ENCODE measurements around the gene IKZF4. TPM values are rescaled to one million over a fixed set of nuclear protein-coding genes. Genes with fewer than 3 reads are reported as not detected.

The IKZF4 gene
- total RNA-seq, 1 experiment from 2014 or later, result 7.3 TPM

GRCh38 chr12:56086096-56086495, 65.3 kb downstream of the IKZF4 start:
- peak; percentile 47 for DNase-seq
- intact Hi-C loops (cut with micrococcal nuclease; ENCODE audit: unreplicated experiment), result no loop called here
- CTCF ChIA-PET, result no interaction called here
- H3K36me3 Mint-ChIP-seq (ENCODE audit: insufficient read depth, unreplicated experiment), result peaks cover 70% of the 10 kb centered on the region
- H3K27me3 Mint-ChIP-seq (ENCODE audit: unreplicated experiment), result no peaks in the 10 kb centered on the region
- H3K4me3 Mint-ChIP-seq (ENCODE audit: low read depth, unreplicated experiment), result peak overlapping the region; percentile 23
- peaks cover 32% of the 10 kb centered on the region for H3K4me1 Mint-ChIP-seq (ENCODE audit: low read depth, unreplicated experiment)
- no peak for TF ChIP-seq CTCF (IDR thresholded peaks at IDR 0.05; ENCODE audit: unreplicated experiment)
- no peak overlapping the region for H3K27ac Mint-ChIP-seq (ENCODE audit: unreplicated experiment)
- H3K9me3 Mint-ChIP-seq (ENCODE audit: low read depth, unreplicated experiment), result no peaks in the 10 kb centered on the region
- BruUV-seq (replicated peaks), result no TSS peak

GRCh38 chr12:56086608-56087007, 65.8 kb downstream of the IKZF4 start:
- Mint-ChIP-seq H3K4me1 (ENCODE audit: low read depth, unreplicated experiment) (peaks cover 27% of the 10 kb centered on the region), H3K4me3 (ENCODE audit: low read depth, unreplicated experiment) (no peak overlapping the region), H3K27me3 (ENCODE audit: unreplicated experiment) (no peaks in the 10 kb centered on the region), H3K27ac (ENCODE audit: unreplicated experiment) (no peak overlapping the region), H3K9me3 (ENCODE audit: low read depth, unreplicated experiment) (no peaks in the 10 kb centered on the region), H3K36me3 (ENCODE audit: insufficient read depth, unreplicated experiment) (peaks cover 66% of the 10 kb centered on the region)
- no peak for DNase-seq
- CTCF ChIA-PET, result interaction anchor here (0.5 kb wide), 1 partner anchor 12 kb away, joined by 5 read pairs; no protein-coding TSS in a partner anchor
- no TSS peak for BruUV-seq (replicated peaks)
- intact Hi-C loops (cut with micrococcal nuclease; ENCODE audit: unreplicated experiment), result no loop called here
- no peak for TF ChIP-seq CTCF (IDR thresholded peaks at IDR 0.05; ENCODE audit: unreplicated experiment)

GRCh38 chr12:56087220-56087619, 66.4 kb downstream of the IKZF4 start:
- BruUV-seq (replicated peaks), result no TSS peak
- H3K4me1 Mint-ChIP-seq (ENCODE audit: low read depth, unreplicated experiment), result peaks cover 21% of the 10 kb centered on the region
- TF ChIP-seq CTCF (IDR thresholded peaks at IDR 0.05; ENCODE audit: unreplicated experiment), result no peak
- no peaks in the 10 kb centered on the region for H3K9me3 Mint-ChIP-seq (ENCODE audit: low read depth, unreplicated experiment)
- peaks cover 66% of the 10 kb centered on the region for H3K36me3 Mint-ChIP-seq (ENCODE audit: insufficient read depth, unreplicated experiment)
- no peak overlapping the region for H3K4me3 Mint-ChIP-seq (ENCODE audit: low read depth, unreplicated experiment)
- intact Hi-C loops (cut with micrococcal nuclease; ENCODE audit: unreplicated experiment), result no loop called here
- H3K27ac Mint-ChIP-seq (ENCODE audit: unreplicated experiment), result no peak overlapping the region
- H3K27me3 Mint-ChIP-seq (ENCODE audit: unreplicated experiment), result no peaks in the 10 kb centered on the region
- CTCF ChIA-PET, result no interaction called here
- DNase-seq, result peak; percentile 39

Other genes with a start within 250 kb of the IKZF4 start
- gene SARNP, start 203.3 kb upstream of the IKZF4 start, total RNA-seq (2022), result 64.4 and 73.8 TPM in 2 replicates
- gene ORMDL2, start 203.0 kb upstream of the IKZF4 start, total RNA-seq (2022), result 93.6 and 95.4 TPM in 2 replicates
- gene DNAJC14, start 191.5 kb upstream of the IKZF4 start, total RNA-seq (2022), result 39.0 and 44.3 TPM in 2 replicates
- not detected in 2 replicates for gene MMP19, start 178.1 kb upstream of the IKZF4 start, total RNA-seq (2022)
- gene PYM1, start 93.1 kb upstream of the IKZF4 start, total RNA-seq (2022), result 33.6 and 35.4 TPM in 2 replicates
- gene DGKA, start 89.9 kb upstream of the IKZF4 start, total RNA-seq (2022), result 50.3 and 51.2 TPM in 2 replicates
- 1.6 and 2.1 TPM in 2 replicates for gene PMEL, start 55.0 kb upstream of the IKZF4 start, total RNA-seq (2022)
- gene CDK2, start 54.2 kb upstream of the IKZF4 start, total RNA-seq (2022), result 68.9 and 76.4 TPM in 2 replicates
- gene RAB5B, start 47.0 kb upstream of the IKZF4 start, total RNA-seq (2022), result 84.7 and 91.6 TPM in 2 replicates
- gene SUOX, start 23.8 kb upstream of the IKZF4 start, total RNA-seq (2022), result 31.1 and 34.9 TPM in 2 replicates
- 50.6 and 50.7 TPM in 2 replicates for gene RPS26, start 20.9 kb downstream of the IKZF4 start, total RNA-seq (2022)
- 170 and 183 TPM in 2 replicates for gene ERBB3, start 59.1 kb downstream of the IKZF4 start, total RNA-seq (2022)
- 229 and 233 TPM in 2 replicates for gene PA2G4, start 83.5 kb downstream of the IKZF4 start, total RNA-seq (2022)
- 2,379 and 2,426 TPM in 2 replicates for gene RPL41, start 95.6 kb downstream of the IKZF4 start, total RNA-seq (2022)
- 6.6 and 8.2 TPM in 2 replicates for gene ZC3H10, start 97.2 kb downstream of the IKZF4 start, total RNA-seq (2022)
- 72.7 and 91.1 TPM in 2 replicates for gene ESYT1, start 107.2 kb downstream of the IKZF4 start, total RNA-seq (2022)
- 52.4 and 53.7 TPM in 2 replicates for gene MYL6B, start 131.5 kb downstream of the IKZF4 start, total RNA-seq (2022)
- gene MYL6, start 137.3 kb downstream of the IKZF4 start, total RNA-seq (2022), result 1,037 and 1,130 TPM in 2 replicates
- 143 and 150 TPM in 2 replicates for gene SMARCC2, start 168.4 kb downstream of the IKZF4 start, total RNA-seq (2022)
- gene RNF41, start 200.9 kb downstream of the IKZF4 start, total RNA-seq (2022), result 42.6 and 43.9 TPM in 2 replicates
- gene NABP2, start 203.3 kb downstream of the IKZF4 start, total RNA-seq (2022), result 55.5 and 63.3 TPM in 2 replicates
- gene SLC39A5, start 209.0 kb downstream of the IKZF4 start, total RNA-seq (2022), result 0.98 TPM in 1 of 2 replicates, not detected in the other
- 45.3 and 50.6 TPM in 2 replicates for gene ANKRD52, start 237.3 kb downstream of the IKZF4 start, total RNA-seq (2022)
- gene COQ10A, start 245.9 kb downstream of the IKZF4 start, total RNA-seq (2022), result 10.7 and 11.4 TPM in 2 replicates

All from Calu3 (cell line).